ENCODE data around the gene TSSC4. TPM values are rescaled to one million over a fixed set of nuclear protein-coding genes. Genes with fewer than 3 reads are reported as not detected.

Gene TSSC4
- total and polyA plus RNA-seq, 9 of the 15 experiments (the other 6 are each of a cell fraction or from before 2014, with no cell fraction given) = 0.41 to 54.2 (median 11.0) TPM

DNA sequence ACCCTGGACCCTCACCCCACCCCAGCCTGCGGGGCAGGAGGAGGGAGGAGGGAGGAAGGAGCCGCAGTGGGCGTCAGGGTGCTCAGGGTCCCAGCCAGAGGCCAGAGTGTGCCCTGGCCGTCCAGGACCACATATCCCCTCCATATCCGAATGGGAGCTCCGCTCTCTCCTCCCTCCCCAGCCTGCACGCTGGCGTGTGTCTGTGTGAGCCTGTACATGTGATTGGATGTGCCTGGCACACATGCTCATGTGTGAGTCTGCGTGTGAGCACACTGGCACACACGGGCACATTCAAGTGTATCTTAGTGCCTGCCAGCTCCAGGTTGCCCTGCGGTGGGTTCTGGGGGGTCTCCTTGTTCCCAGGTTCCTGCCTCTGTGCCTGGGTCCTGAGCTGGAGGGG, 8.1 kb downstream of the TSSC4 start:
- 5% methylated on average over 7 of the region's 11 CpGs for WGBS (ENCODE audit: insufficient coverage, low coverage, missing lambda C conversion rate)
- TF ChIP-seq THRAP3 (IDR thresholded peaks at IDR 0.05; ENCODE audit: borderline replicate concordance) (no peak), PPARD (CRISPR knock-in tag; IDR thresholded peaks at IDR 0.05) (no peak), POLR2H (tag; IDR thresholded peaks at IDR 0.05; ENCODE audit: low read depth) (no peak), RBM17 (IDR thresholded peaks at IDR 0.05; ENCODE audit: borderline replicate concordance, low read depth, low read length) (no peak), ZNF165 (CRISPR knock-in tag; IDR thresholded peaks at IDR 0.05; ENCODE audit: borderline replicate concordance) (no peak)
- TF ChIP-seq, protein P1, sequence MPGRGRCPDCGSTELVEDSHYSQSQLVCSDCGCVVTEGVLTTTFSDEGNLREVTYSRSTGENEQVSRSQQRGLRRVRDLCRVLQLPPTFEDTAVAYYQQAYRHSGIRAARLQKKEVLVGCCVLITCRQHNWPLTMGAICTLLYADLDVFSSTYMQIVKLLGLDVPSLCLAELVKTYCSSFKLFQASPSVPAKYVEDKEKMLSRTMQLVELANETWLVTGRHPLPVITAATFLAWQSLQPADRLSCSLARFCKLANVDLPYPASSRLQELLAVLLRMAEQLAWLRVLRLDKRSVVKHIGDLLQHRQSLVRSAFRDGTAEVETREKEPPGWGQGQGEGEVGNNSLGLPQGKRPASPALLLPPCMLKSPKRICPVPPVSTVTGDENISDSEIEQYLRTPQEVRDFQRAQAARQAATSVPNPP (IDR thresholded peaks at IDR 0.05; ENCODE audit: borderline replicate concordance, insufficient read depth, insufficient read length) = no peak
- intact Hi-C loops (cut with micrococcal nuclease) (no loop called here), in situ Hi-C loops (cut with MboI) (no loop called here)
- Histone ChIP-seq H3K27ac (ENCODE audit: extremely low read depth, low read depth, low read length) (no peak overlapping the region), H3K9me1 (ENCODE audit: control insufficient read depth, insufficient read depth, low read length) (no peaks in the 10 kb centered on the region), H3K9me3 (replicated peaks; ENCODE audit: control insufficient read depth, insufficient read depth, low read depth, low read length) (no peaks in the 10 kb centered on the region), H3K4me2 (ENCODE audit: insufficient read depth, low read length) (no peak overlapping the region), H3K4me3 (no peak overlapping the region), H3K79me2 (ENCODE audit: control insufficient read depth, insufficient read depth, low read length) (no peaks in the 10 kb centered on the region), H3K9ac (ENCODE audit: insufficient read depth in 1 of 2, low read depth in 2 of 2, low read length in 2 of 2) (no peak overlapping the region), H4K20me1 (replicated peaks; ENCODE audit: control insufficient read depth, insufficient read depth, low read length) (peaks cover 3% of the 10 kb centered on the region; the same call in 1 of the 2 replicates), H3K27me3 (ENCODE audit: control insufficient read depth in 2 of 2, insufficient read depth in 2 of 2, low read length in 2 of 2) (peaks cover 23 to 69% of the 10 kb centered on the region in 2 experiments; a peak in 4 of 5 replicates), H3K36me3 (ENCODE audit: control insufficient read depth, insufficient read depth, low read length) (peaks cover 3% of the 10 kb centered on the region; the same call in 1 of the 3 replicates), H2AFZ (ENCODE audit: low read depth, low read length) (no peak overlapping the region), H3K4me1 (replicated peaks in 1 of 2; ENCODE audit: control insufficient read depth in 2 of 2, insufficient read depth in 2 of 2, low read length in 2 of 2) (peaks cover 0 to 75% of the 10 kb centered on the region in 2 experiments; a peak in 2 of 5 replicates)
- FAIRE-seq (no peak), ATAC-seq (no peak), DNase-seq (ENCODE audit: extremely low read depth in 1 of 4, low spot score in 3 of 4) (no peak)
- ChIA-PET POLR2A (interaction anchor here (0.7 to 2.0 kb wide), 2 partner anchors 11 to 95 kb away, joined by 3 to 5 read pairs; no protein-coding TSS in a partner anchor), CTCF (ENCODE audit: low intra/inter-chr PET ratio) (no interaction called here)
- no TSS peak for BruUV-seq (replicated peaks)

Data from K562 (cell line).